H1 (cell line): ENCODE measurements around the gene DCAF6. TPM values are rescaled to one million over a fixed set of nuclear protein-coding genes. Genes with fewer than 3 reads are reported as not detected.

Experiments used
- BRCA1 ChIP-seq: IDR thresholded peaks from 2 replicates; pipeline ENCODE4 v1.6.1; 2012; ENCODE audit warnings: low read depth, low read length, improper control_type of control experiment
- EZH2 ChIP-seq: fragments of 200-600 bp; sonication (generic); IDR thresholded peaks from 2 replicates; pipeline ENCODE4 v1.7.1; 2012; ENCODE audit warnings: low read depth, mild to moderate bottlenecking, moderate library complexity, low read length, inconsistent platforms; ENCODE audit not compliant: severe bottlenecking
- NANOG ChIP-seq: IDR thresholded peaks from 2 replicates; pipeline ENCODE4 v1.6.1; 2011; ENCODE audit warnings: low read length, low read depth, mild to moderate bottlenecking, inconsistent platforms; ENCODE audit not compliant: insufficient read depth, poor library complexity, severe bottlenecking
- RAD21 ChIP-seq, 2 experiments: IDR thresholded peaks in 1 of 2; conservative IDR thresholded peaks in 1 of 2; 2 replicates each; pipeline ENCODE4 v1.6.1; 2011; ENCODE audit warnings: low read depth in 2 of 2, low read length in 2 of 2, improper control_type of control experiment in 1 of 2, inconsistent platforms in 1 of 2, mild to moderate bottlenecking in 1 of 2, moderate library complexity in 1 of 2
- SRF ChIP-seq: IDR thresholded peaks from 2 replicates; pipeline ENCODE4 v1.6.1; 2011; ENCODE audit warnings: mild to moderate bottlenecking, low read depth, low read length, moderate library complexity
- TAF7 ChIP-seq: optimal IDR thresholded peaks from 2 replicates; pipeline ENCODE3; 2011; ENCODE audit warnings: low read depth, mild to moderate bottlenecking, inconsistent platforms, low read length, moderate library complexity, borderline replicate concordance
- polyA plus RNA-seq, 7 experiments: library from polyadenylated mRNA; depleted of rRNA in 3 of 7; stranded (reverse) in 5 of 7; unstranded in 2 of 7; fragments of >200 nt in 5 of 7; fragments of 200-250 nt in 2 of 7; gene quantifications; 1 replicate in 5 of 7; 2 replicates in 1 of 7; 4 replicates in 1 of 7; pipeline versions ENCODE4 v1.2.1 to v1.2.3, GENCODE V29; 2011 to 2013; ENCODE audit warnings: missing spikeins in 2 of 7, mixed read lengths in 2 of 7
- total RNA-seq: library from RNA; stranded (reverse); fragmentation: NEBNext Ultra II Directional; extraction: Animal tissue kit (Norgen Biotek cat#: 25700); gene quantifications from 2 replicates; pipeline ENCODE4 v1.2.1, GENCODE V29; 2021

DCAF6 gene
- total and polyA plus RNA-seq, 2 of the 8 experiments (the other 6 are each of a cell fraction or from before 2014, with no cell fraction given) = 12.3 to 17.4 TPM

DNA sequence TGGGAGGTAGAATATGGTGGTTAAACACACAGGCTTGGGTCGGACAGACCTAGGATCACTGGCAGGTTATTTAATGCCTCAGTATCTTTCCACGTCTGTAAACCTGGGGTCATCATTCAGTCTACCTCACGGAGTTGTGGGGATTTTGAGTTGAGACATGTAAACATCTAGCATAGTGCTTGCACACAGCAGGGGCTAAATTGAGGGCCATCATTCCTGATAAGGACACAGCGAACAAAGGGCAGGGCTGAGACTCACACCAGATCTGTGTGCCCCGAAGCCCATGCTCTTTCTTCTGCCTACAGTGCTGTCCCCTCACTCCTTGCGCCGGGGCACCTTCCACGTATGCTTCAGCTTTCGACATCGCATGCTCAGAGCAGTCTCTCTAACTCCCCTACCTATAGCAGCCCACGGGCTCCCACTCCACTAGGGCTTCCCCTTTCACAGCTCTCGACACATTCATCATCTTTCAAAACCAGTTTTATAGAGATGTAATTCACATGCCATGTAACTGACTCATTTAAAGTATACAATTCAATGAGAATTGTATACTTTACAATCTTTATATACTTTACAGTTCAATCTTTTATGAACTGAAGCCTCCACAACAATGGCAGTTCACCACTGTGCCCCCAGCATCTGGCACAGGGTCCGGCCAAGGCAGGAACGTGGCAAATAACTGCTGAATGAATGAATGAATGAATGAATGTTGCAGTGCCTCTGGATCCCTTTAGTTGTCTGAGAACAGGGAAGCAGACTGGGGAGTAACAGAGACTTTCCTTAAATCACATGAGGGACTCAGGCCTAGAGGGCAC lies 152.2 kb downstream of the DCAF6 start (continued):
- TF ChIP-seq EZH2 = no peak
- no peak for TF ChIP-seq TAF7
- no peak for TF ChIP-seq NANOG
- no peak for TF ChIP-seq SRF
- no peak for TF ChIP-seq BRCA1
- TF ChIP-seq RAD21 (IDR thresholded peaks at IDR 0.05 in 1 of 2, conservative IDR thresholded peaks at IDR 0.05 in 1 of 2; ENCODE audit: low read depth in 2 of 2, low read length in 2 of 2) = no peak
